GM10847 (cell line): ENCODE measurements around the gene NME7.

ENCODE experiments used
- POLR2A ChIP-seq: IDR thresholded peaks from 2 replicates; pipeline ENCODE4 v1.6.1; 2011; ENCODE audit not compliant: insufficient read length; ENCODE audit errors: extremely low read depth

NME7 gene

GRCh38 chr1:169117599-169117998 lies 250.0 kb downstream of the NME7 start:
- TF ChIP-seq POLR2A, result no peak

GRCh38 chr1:169117014-169117413 lies 250.6 kb downstream of the NME7 start:
- no peak for TF ChIP-seq POLR2A

GRCh38 chr1:169115891-169116585 lies 251.6 kb downstream of the NME7 start:
- no peak for TF ChIP-seq POLR2A

- no peak for TF ChIP-seq POLR2A
Measured at GRCh38 chr1:169113613-169114119, 253.9 kb downstream of the NME7 start.

- TF ChIP-seq POLR2A, result no peak
Measured at GRCh38 chr1:169112241-169112640, 255.4 kb downstream of the NME7 start.

- TF ChIP-seq POLR2A, result no peak
Measured at GRCh38 chr1:169111472-169111871, 256.1 kb downstream of the NME7 start.

GRCh38 chr1:169110689-169111447 lies 256.7 kb downstream of the NME7 start:
- TF ChIP-seq POLR2A, result no peak

- no peak for TF ChIP-seq POLR2A
Measured at GRCh38 chr1:169110236-169110635, 257.4 kb downstream of the NME7 start.

- TF ChIP-seq POLR2A, result no peak
Measured at GRCh38 chr1:169109561-169110134, 257.9 kb downstream of the NME7 start.

GRCh38 chr1:169108863-169109560 lies 258.6 kb downstream of the NME7 start:
- TF ChIP-seq POLR2A, result no peak

- TF ChIP-seq POLR2A, result no peak
Measured at GRCh38 chr1:169108223-169108622, 259.4 kb downstream of the NME7 start.

GRCh38 chr1:169107603-169108208 lies 259.9 kb downstream of the NME7 start:
- no peak for TF ChIP-seq POLR2A

GRCh38 chr1:169106921-169107602 lies 260.5 kb downstream of the NME7 start:
- TF ChIP-seq POLR2A, result no peak

- peak; percentile 75 for TF ChIP-seq POLR2A
Measured at GRCh38 chr1:169106095-169106920, 261.3 kb downstream of the NME7 start, which contains the start of gene ATP1B1. Gene ATP1B1, plus strand, starts transcription at chr1:169106690. Its CDS starts 140 bp downstream, at chr1:169106830.
